Left cardiac atrium (tissue), 4 donors: ENCODE measurements around the gene C5orf63. TPM values are rescaled to one million over a fixed set of nuclear protein-coding genes. Genes with fewer than 3 reads are reported as not detected.
"Not testable (repeated sequence)": the region's sequence is repeated elsewhere in the genome, so short reads cannot be mapped to it uniquely, and the experiment has no call there.

ENCODE experiments used
- ATAC-seq, 2 donors: fragments of 200-7000 bp; cut with Tn5 transposase; one replicate each; pipeline ENCODE4 v1.9.1; 2020; ENCODE audit warnings: mild to moderate bottlenecking in 2 of 2, moderate library complexity in 2 of 2
- DNase-seq: peaks from one replicate; pipeline ENCODE4 v3.0.0-alpha.2; 2020
- intact Hi-C, 2 donors: fragments of 100-400 bp; cut with DNase I; formaldehyde crosslinking; loops; one replicate each; pipeline versions ENCODE4 v1.14.1 to v1.15.1; 2022 to 2023
- long read RNA-seq: library from polyadenylated mRNA; unstranded; transcript quantifications from one replicate; pipeline ENCODE4 v2.0.0, GENCODE V29; 2021
- total RNA-seq, 2 donors: library from RNA; stranded (reverse); fragmentation: NEBNext Ultra II Directional; extraction: Animal tissue kit (Norgen Biotek cat#: 25700); gene quantifications; one replicate each; pipeline ENCODE4 v1.2.1, GENCODE V29; 2021
- donor health status: DM: no; HTN: yes; CAD: no.
- donor health status: DM: no; HTN: yes; CAD: no; lungs with severe emphysema.
- donor health status: DM: yes; HTN: yes; CAD: no.
- donor health status: Dilated cardiomyopathy.

C5orf63 gene
- total RNA-seq = 1 to 10 TPM; 5.9 to 7.8 TPM
- long read RNA-seq, full-length matches to known transcripts = 3 of 5 reads
- long read RNA-seq, partial matches to known transcripts = 1 of 5 reads
- long read RNA-seq, other reads (novel, unspliced or antisense) = 1 of 5 reads

DNA sequence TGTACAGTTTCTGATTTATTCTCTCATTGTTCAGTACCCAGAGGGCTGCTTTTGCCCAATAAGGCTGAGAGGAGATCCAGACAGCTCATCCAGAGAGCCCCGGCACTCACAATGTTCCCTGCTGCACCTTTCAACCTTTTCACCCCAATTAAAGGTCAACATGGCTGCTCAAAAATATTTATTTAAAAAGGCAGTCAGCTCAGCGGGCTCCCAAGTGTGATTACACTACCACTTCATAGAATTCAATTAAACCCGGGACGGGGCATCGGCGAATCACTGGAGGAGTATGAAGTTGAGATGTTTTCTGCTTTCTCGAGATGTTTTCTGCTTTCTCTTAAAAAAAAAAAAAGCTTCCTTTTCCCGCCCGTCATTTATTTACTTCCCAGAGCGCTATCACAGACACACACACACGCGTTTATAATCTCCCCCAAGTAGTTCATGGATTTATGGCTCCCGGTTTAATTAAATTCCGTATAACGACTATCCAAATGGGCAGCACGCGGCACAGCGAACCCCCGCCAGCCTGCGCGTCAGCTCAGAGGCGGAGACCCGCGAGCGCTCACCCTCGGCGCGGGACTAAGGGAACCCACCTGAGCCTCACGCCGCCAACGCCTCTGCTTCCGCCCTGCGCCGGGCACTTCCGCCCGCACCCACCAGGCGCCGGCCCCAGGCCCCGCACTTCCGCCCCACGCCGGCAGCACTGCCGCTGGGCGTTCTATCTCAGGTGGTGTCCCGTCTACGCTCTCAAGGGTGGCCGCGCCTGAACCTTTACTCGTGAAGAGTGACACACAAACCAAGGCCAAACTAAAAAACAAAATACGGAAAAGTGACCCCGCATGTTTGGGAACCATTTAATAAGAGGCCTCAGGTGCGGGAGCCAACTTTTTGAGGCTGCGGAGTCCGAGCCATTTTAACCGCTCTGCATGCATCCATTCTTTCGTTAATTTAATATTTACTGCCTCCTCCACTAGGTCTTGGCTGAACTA, at the start of gene C5orf63:
Gene C5orf63, minus strand, starts transcription at position 642 of the 986 bp plus-strand sequence. CDS start 14,507 bp downstream, outside the sequence.
- DNase-seq = peak; percentile 69
- intact Hi-C loops = loop anchor here in 1 of 2 donors (5.0 kb wide), 1 partner anchor 36 kb away; no protein-coding TSS in a partner anchor
- ATAC-seq = peak; percentile 93 to 96

DNA sequence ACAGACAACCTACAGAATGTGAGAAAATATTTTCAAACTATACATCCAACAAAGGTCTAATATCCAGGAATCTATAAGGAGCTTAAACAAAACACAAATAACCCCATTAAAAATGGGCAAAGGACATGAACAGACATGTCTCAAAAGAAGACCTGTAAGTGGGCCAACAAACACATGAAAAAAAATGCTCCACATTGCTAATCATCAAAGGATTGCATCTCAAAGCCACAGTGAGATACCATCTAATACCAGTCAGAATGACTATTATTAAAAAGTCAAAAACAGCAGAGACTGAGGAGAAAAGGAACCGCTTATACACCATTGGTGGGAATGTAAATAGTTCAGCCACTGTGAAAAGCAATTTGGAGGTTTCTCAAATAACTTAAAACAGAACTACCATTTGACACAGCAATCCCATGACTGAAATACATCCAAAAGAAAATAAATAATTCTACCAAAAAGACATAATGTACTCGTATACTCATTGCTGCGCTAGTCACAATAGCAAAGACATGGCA, 39.1 kb upstream of the C5orf63 start:
- intact Hi-C loops = no loop called here

DNA sequence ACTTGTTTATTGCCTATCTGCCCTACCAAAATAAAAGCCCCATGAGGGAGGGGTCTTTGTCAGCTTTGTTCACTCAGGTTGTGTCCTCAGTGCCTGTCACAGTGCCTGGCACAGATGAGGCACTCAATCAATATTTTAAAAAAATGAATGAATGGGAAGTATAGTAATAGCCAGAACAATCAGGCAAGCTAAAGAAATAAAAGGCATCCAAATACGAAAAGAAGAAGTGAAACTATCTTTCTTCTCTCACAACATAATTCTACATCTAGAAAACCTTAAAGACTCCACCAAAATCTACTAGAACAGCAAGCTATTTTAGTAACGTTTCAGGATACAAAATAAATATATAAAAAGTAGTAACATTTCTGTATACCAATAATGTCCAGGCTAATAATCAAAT, 37.8 kb upstream of the C5orf63 start:
- DNase-seq = no peak
- ATAC-seq = no peak
- intact Hi-C loops = no loop called here

More for the DNA sequence above, 39.1 kb upstream of the C5orf63 start:
- DNase-seq (no peak), ATAC-seq (no peak)

- DNase-seq, ATAC-seq, intact Hi-C loops: not testable (repeated sequence)
These were observed 35.4 kb upstream of the C5orf63 start for GRCh38 chr5:127108624-127109260.

GRCh38 chr5:127101935-127102334, 28.6 kb upstream of the C5orf63 start:
- ATAC-seq (no peak), DNase-seq (no peak)
- intact Hi-C loops = no loop called here

- DNase-seq = no peak
- intact Hi-C loops = no loop called here
- ATAC-seq = no peak
These were observed 28.2 kb upstream of the C5orf63 start for GRCh38 chr5:127101533-127101932.

GRCh38 chr5:127098241-127098640, 24.9 kb upstream of the C5orf63 start:
- DNase-seq (no peak), ATAC-seq (no peak)
- intact Hi-C loops = no loop called here

DNA sequence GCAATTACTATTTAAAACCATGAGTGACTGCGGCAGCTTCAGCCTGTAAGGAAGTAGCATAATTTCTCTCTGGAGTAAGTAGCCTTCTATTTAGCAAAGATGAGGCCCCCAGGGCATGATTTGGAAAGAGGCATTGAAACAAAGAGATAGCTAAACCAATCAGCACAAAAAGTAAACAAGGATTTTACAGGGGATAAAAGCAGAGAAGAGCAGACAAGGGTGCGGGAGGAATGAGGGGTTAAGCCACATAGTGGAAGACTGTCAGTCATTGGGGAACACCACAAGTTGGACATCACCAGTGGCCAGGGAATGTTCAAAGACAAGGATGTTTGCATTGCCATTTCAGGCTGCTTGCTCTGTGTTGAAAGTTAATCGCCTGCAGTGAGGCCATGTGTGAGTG, 24.0 kb upstream of the C5orf63 start:
- no peak for ATAC-seq
- intact Hi-C loops = no loop called here
- no peak for DNase-seq

GRCh38 chr5:127096328-127096993, 23.2 kb upstream of the C5orf63 start:
- intact Hi-C loops = no loop called here

GRCh38 chr5:127094161-127094814, 21.0 kb upstream of the C5orf63 start:
- intact Hi-C loops = no loop called here
- no peak for DNase-seq
- ATAC-seq = no peak

More at GRCh38 chr5:127096328-127096993, 23.2 kb upstream of the C5orf63 start:
- DNase-seq = no peak
- ATAC-seq = no peak

DNA sequence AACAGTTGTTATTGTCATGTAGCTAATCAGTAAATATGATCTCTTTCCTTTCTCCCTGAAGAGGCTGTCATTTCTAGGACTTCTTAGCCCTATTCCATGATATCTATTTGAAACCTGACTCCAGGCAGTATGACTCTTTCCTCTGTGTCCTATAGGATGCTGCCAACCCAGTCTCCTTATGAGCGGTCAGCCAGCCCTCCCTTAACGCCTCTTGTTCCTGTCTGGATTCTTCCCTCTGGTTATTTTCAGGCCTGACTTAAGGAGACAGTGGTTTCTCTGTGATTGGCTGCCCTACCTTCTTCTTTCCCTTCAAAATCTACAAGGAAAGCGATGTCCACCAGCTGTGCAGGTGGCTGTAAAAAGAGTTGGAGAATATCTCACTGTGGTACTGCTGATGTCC, 19.4 kb upstream of the C5orf63 start:
- DNase-seq (no peak), ATAC-seq (no peak)
- intact Hi-C loops = no loop called here

DNA sequence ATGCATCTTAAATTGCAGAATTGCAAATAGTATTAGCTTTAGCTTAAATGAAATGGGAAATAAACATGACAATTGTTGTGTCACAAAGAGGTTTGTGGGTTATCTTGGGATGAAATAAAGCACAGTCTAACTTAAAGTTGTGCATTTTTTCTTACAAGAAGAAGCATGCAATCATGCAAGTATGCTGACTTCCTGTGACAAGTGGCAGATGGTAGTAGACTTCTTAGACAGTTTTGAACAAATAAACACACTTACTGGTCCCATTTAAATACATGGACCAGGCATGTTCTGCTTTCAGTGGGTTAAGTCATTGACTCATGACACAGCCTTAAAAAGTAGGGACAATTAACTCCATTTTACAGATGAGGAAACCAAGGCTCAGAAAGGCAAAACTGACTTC, 15.9 kb upstream of the C5orf63 start:
- intact Hi-C loops = no loop called here
- no peak for ATAC-seq
- DNase-seq = no peak

DNA sequence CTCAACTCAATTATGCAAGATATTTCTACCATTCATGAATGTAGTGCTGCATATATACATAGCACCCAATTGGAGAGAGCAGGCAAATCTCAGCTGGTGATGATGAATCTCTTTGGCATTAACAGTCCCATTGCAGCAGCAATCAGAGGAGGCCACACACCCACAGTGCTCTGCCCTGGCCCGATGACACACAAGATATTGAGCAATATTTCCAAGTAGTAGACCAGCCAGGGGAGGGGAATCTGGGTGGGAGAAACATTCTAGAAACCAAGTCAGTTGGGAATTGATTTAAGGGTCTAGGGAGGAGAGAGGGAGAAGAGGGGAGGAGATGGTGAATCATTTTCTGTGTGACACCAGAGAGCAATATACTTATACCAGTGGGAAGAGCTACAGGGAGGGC, 14.9 kb upstream of the C5orf63 start:
- ATAC-seq (peak in 1 of 2 donors; percentile 98), DNase-seq (no peak)
- intact Hi-C loops = no loop called here

- intact Hi-C loops = no loop called here
- no peak for DNase-seq
- ATAC-seq = no peak
These were observed 13.3 kb upstream of the C5orf63 start for GRCh38 chr5:127086589-127086988.

DNA sequence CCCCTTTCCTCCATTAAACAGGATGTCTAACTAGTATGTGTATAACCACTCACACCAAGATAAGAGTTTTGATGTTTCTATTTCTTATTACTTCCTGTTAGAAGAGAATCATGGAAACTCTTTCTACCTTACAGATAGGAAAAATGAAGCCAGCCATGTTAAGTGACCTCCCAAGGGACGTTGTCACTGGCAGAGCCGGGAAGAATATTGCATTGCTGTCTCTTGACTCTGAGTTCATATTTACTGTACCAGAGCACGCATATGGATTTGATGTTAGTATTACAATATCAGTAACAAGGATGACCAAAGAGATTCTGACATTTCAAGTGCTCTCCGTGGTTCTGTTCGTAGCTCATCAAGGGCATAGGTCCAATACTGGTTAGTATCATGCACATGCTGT, 12.5 kb upstream of the C5orf63 start:
- ATAC-seq (no peak), DNase-seq (no peak)
- intact Hi-C loops = no loop called here

DNA sequence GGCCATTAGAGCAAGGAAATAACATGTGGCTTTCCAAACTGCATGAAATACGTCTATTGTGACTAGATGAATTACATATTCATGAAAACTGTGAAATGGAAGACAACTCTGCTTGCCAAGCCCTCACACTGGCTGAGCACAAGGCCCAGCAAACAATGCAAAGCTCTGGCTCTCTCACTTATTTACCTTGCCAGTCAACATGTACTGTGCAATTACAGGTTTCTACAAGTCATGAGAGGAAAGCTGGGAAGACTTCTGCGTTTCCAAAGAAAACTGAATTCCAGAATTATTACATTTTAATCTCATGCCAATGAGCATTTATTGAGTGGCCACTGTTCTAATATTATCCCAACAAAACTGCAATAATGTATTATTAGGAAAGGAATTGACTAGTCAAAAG, 12.1 kb upstream of the C5orf63 start:
- no peak for DNase-seq
- ATAC-seq = no peak
- intact Hi-C loops = no loop called here

GRCh38 chr5:127084656-127085055, 11.4 kb upstream of the C5orf63 start:
- intact Hi-C loops = no loop called here
- DNase-seq (no peak), ATAC-seq (no peak)

DNA sequence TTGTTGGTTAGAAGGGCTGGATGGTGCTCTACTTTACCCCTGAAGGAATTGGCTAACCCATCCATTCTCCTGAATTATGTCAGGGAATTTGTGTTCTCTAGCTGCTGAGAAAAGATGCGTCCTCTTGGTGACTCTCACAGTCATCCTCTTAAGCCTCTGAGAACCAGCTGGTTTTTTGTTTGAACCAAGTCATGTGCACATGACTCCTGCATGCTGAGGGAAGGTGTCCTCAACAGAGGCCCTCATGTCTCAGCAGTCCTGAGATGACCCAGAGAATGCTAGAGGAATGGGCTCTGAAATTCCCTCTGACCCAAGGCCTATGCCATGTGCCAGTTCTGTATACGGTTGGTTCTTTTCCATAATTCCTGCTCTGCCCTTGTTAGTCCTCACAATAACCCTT, 10.4 kb upstream of the C5orf63 start:
- ATAC-seq (no peak), DNase-seq (no peak)
- intact Hi-C loops = no loop called here

DNA sequence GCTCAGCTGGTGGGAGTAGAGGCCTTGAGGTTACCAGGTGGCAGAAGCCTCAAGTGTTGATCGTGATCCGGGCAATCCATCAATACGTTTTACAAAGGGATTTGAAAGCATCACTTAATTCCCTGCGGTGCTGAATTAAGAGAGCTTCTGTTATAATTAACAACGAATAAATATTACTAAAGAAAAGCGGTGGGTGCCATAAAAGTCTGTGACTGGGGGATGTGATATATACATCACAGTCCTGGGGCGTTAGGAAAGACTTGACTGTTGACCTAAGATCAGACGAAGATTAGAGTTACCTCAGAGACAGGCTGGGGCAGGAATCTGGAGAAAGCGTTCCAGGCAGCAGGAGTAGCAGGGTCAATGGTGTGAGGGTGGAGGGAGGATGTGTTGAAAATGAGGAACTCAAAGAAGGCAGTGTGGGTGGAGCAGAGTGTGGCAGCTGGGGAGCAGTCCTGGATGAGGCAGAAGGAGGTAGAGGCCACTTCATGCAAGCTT, 6.7 kb upstream of the C5orf63 start:
- intact Hi-C loops = no loop called here
- DNase-seq = no peak
- ATAC-seq = no peak
